ENCODE data around the gene LCNL1.

The LCNL1 gene

DNA sequence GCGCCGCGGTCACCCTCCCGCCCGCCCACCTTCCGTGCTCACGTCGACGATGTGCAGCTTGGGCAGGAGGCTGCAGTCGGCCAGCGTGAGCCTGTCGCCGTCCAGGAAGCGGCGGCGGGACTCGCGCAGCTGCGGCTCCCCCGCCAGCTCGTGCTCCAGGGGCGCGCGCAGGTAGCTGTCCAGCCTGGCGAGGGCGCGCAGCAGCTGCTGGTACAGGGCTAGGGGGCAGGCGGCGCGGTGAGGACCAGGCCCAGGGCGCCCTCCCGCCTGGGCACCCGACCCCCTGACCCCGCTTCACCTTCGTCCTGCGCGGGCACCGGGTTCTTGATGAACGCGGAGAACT, 12.1 kb downstream of the LCNL1 start:
- TF ChIP-seq, protein P1, sequence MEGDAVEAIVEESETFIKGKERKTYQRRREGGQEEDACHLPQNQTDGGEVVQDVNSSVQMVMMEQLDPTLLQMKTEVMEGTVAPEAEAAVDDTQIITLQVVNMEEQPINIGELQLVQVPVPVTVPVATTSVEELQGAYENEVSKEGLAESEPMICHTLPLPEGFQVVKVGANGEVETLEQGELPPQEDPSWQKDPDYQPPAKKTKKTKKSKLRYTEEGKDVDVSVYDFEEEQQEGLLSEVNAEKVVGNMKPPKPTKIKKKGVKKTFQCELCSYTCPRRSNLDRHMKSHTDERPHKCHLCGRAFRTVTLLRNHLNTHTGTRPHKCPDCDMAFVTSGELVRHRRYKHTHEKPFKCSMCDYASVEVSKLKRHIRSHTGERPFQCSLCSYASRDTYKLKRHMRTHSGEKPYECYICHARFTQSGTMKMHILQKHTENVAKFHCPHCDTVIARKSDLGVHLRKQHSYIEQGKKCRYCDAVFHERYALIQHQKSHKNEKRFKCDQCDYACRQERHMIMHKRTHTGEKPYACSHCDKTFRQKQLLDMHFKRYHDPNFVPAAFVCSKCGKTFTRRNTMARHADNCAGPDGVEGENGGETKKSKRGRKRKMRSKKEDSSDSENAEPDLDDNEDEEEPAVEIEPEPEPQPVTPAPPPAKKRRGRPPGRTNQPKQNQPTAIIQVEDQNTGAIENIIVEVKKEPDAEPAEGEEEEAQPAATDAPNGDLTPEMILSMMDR (IDR thresholded peaks at IDR 0.05; ENCODE audit: low read depth, low read length), result no peak
- H3K27ac ChIP-seq, result no peak overlapping the region
- H3K27me3 ChIP-seq (ENCODE audit: insufficient read depth, low read depth, severe bottlenecking), result no peaks in the 10 kb centered on the region
- H3K9me3 ChIP-seq (ENCODE audit: severe bottlenecking), result peaks cover 4% of the 10 kb centered on the region
- peaks cover 20% of the 10 kb centered on the region for H3K36me3 ChIP-seq
- no peak for DNase-seq
- H3K4me3 ChIP-seq (ENCODE audit: low read depth, low read length), result no peak overlapping the region

DNA sequence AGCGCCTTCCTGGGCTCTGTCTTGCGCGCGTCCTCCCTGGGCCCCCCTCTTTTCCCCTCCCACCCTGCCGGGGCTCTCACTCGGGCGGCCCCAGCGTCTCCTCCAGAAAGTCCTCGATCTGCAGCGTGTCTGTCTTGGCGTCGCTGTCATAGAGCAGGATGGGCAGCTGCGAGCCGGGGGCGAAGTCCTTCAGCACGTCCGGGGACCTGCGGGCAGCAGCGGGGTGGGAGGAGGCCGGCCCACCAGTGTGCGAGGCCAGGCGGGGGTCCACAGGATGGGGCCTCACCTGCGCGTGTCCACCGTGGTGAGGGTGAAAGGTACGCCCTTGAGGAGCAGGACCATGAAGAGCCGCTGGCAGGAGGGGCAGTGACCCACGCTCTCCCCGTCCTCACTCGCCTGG, 12.6 kb downstream of the LCNL1 start:
- Histone ChIP-seq H3K36me3 (peaks cover 20% of the 10 kb centered on the region), H3K4me3 (ENCODE audit: low read depth, low read length) (no peak overlapping the region), H3K27me3 (ENCODE audit: insufficient read depth, low read depth, severe bottlenecking) (no peaks in the 10 kb centered on the region), H3K9me3 (ENCODE audit: severe bottlenecking) (peaks cover 4% of the 10 kb centered on the region), H3K27ac (no peak overlapping the region)
- TF ChIP-seq, protein P1 (IDR thresholded peaks at IDR 0.05; ENCODE audit: low read depth, low read length), result no peak
- no peak for DNase-seq

DNA sequence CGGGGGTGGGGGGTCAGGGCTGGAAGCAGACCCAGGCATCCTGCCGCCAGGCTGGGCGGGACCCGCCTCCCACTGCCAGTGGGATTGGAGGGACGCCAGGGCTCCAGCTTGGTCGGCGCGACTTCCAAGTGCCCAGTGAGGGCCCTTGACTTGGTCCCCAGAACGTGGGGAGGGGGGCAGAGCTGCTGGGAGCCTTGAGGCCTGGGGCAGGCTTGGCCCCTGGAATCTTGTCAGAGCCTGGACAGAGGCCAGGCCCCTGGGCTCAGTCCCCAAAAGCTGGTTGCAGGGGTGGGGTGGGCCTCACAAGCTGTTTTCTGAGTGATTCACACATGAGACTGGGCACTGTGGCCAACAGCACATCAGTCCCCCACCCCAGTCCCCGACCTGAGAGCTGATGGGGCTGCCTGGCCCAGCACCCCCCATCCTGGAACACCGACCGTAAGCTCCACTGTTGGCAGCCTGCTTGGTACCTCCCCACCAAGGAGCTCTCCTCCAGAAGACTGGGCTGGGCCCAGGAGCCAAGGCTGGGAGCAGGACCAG, 13.0 kb downstream of the LCNL1 start:
- H3K4me3 ChIP-seq (ENCODE audit: low read depth, low read length), result no peak overlapping the region
- TF ChIP-seq, protein P1 (IDR thresholded peaks at IDR 0.05; ENCODE audit: low read depth, low read length), result no peak
- no peaks in the 10 kb centered on the region for H3K9me3 ChIP-seq (ENCODE audit: severe bottlenecking)
- DNase-seq, result no peak
- 0 out of 2 replicates have a peak overlapping the region, but pooled peaks have one; percentile 3 for H3K27ac ChIP-seq
- peaks cover 20% of the 10 kb centered on the region for H3K36me3 ChIP-seq
- no peaks in the 10 kb centered on the region for H3K27me3 ChIP-seq (ENCODE audit: insufficient read depth, low read depth, severe bottlenecking)

DNA sequence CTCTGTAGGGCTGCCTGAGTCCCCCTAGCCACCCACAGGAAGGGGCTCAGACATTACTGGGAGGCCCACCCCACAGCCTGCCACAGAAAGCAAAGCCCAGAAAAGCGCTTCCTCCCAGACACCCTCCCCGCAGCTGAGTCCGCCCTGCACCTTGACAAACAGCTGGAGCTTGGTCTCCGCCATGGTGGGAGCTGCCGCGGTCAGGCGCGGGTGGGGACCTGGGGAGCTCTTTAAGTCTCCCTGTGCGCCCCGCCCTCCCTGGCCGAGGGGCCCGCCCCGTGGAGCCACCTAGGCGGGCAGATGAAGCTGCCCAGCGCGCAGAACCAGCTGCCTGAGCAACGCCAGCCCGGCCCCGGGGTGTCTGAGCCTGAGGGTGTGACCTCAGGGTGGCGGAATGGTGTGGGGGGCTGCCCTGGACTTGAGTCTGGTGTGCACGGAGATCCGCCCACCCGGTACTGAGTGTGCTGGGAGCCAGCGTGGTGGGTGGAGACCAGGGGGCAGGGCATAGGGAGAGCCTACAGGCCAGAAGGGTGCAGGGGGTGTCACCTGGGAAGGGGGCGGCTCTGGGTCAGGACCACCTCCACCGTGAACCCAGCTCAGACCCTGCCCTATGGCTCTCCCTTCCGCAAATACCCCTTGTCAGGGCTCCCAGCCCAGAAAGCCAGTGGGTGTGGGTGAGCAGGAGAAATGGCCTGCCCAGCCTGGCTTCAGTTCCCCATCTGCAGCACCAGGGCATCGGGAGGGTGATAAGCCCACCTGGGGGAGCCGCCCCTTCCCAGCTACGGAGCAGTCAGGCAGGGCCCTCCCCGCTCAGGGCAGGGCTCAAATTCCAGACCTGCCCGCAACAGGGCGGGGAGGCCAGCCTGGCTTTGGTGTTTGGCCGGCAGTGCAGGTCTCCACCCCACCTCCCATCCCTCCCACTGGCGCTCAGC, 13.8 kb downstream of the LCNL1 start, which contains the start of gene CLIC3:
TSS of gene CLIC3 (minus strand) at position 208 of the 932 bp plus-strand sequence. CDS start at position 183, 25 bp downstream.
- DNase-seq, result peak; percentile 73
- Histone ChIP-seq H3K4me3 (ENCODE audit: low read depth, low read length) (peak within 1 kb of the TSS; percentile 37), H3K27ac (peak within 1 kb of the TSS; percentile 3), H3K27me3 (ENCODE audit: insufficient read depth, low read depth, severe bottlenecking) (no peaks in the 10 kb centered on the region), H3K9me3 (ENCODE audit: severe bottlenecking) (no peaks in the 10 kb centered on the region), H3K36me3 (peaks cover 20% of the 10 kb centered on the region)
- TF ChIP-seq, protein P1 (IDR thresholded peaks at IDR 0.05; ENCODE audit: low read depth, low read length), result no peak

DNA sequence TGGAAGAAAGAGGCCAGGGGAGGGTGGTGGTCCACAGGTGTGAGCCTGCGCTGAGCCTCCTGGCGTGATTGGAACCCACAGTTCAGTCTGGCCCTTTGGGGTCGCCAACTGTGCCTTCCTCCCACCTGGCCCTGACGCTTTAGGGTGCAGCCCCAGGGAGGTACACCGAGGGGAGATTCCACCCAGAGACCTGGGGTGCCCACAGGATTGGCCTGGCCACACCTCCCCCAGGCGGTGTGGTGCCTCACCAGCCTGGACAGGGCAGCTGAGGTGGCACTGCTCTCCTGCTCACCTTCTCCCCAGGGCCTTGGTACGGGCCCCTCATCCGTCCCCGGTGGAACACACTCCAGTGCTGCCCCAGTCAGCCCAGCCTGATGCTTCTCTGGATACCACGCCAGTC, 14.6 kb downstream of the LCNL1 start:
- Histone ChIP-seq H3K9me3 (ENCODE audit: severe bottlenecking) (no peaks in the 10 kb centered on the region), H3K27ac (no peak overlapping the region), H3K36me3 (peaks cover 20% of the 10 kb centered on the region), H3K4me3 (ENCODE audit: low read depth, low read length) (no peak overlapping the region), H3K27me3 (ENCODE audit: insufficient read depth, low read depth, severe bottlenecking) (no peaks in the 10 kb centered on the region)
- DNase-seq, result no peak
- TF ChIP-seq, protein P1 (IDR thresholded peaks at IDR 0.05; ENCODE audit: low read depth, low read length), result no peak

Data from WERI-Rb-1 (cell line).